GM19468 (cell line): ENCODE results near the gene RPA3.
"Not testable (repeated sequence)": the region's sequence is repeated elsewhere in the genome, so short reads cannot be mapped to it uniquely, and the experiment has no call there.

ENCODE experiments used
- ATAC-seq: cut with Tn5 transposase; IDR thresholded peaks from one replicate; pipeline ENCODE4 v1.9.1; 2021; ENCODE audit warnings: mild to moderate bottlenecking, moderate library complexity, moderate number of reproducible peaks; ENCODE audit not compliant: unreplicated experiment; ENCODE audit errors: extremely low read depth

RPA3 gene

GRCh38 chr7:7662527-7662926 is 55.9 kb downstream of the RPA3 start:
- ATAC-seq, result no peak

GRCh38 chr7:7656459-7656858 is 61.9 kb downstream of the RPA3 start:
- ATAC-seq, result not testable (repeated sequence)

GRCh38 chr7:7654964-7655715 is 63.3 kb downstream of the RPA3 start:
- no peak for ATAC-seq

GRCh38 chr7:7653593-7654187 is 64.7 kb downstream of the RPA3 start:
- ATAC-seq, result no peak

- no peak for ATAC-seq
Measured at GRCh38 chr7:7652798-7653540, 65.4 kb downstream of the RPA3 start.

GRCh38 chr7:7651479-7651878 is 66.9 kb downstream of the RPA3 start:
- no peak for ATAC-seq

GRCh38 chr7:7650682-7651206 is 67.7 kb downstream of the RPA3 start:
- no peak for ATAC-seq

GRCh38 chr7:7647495-7648036 is 70.8 kb downstream of the RPA3 start:
- ATAC-seq, result no peak

- ATAC-seq, result no peak
Measured at GRCh38 chr7:7642081-7642480, 76.3 kb downstream of the RPA3 start.

GRCh38 chr7:7641129-7641663 is 77.2 kb downstream of the RPA3 start:
- ATAC-seq, result no peak

- peak; percentile 99 for ATAC-seq
Measured at GRCh38 chr7:7640221-7641128, 77.9 kb downstream of the RPA3 start, which contains the start of gene UMAD1. TSS of gene UMAD1 (plus strand) at chr7:7640752. CDS start at chr7:7673372, 32,620 bp downstream.

GRCh38 chr7:7639847-7640220 is 78.6 kb downstream of the RPA3 start:
- no peak for ATAC-seq

- ATAC-seq, result no peak
Measured at GRCh38 chr7:7639421-7639820, 79.0 kb downstream of the RPA3 start.

GRCh38 chr7:7630626-7631329 is 87.6 kb downstream of the RPA3 start:
- ATAC-seq, result no peak

GRCh38 chr7:7628476-7628875 is 89.9 kb downstream of the RPA3 start:
- ATAC-seq, result no peak

- ATAC-seq, result no peak
Measured at GRCh38 chr7:7620644-7621210, 97.7 kb downstream of the RPA3 start.

GRCh38 chr7:7620236-7620635 is 98.2 kb downstream of the RPA3 start:
- ATAC-seq, result no peak

- ATAC-seq, result no peak
Measured at GRCh38 chr7:7618410-7618809, 100.0 kb downstream of the RPA3 start.
